Spleen (tissue), 11 donors: ENCODE results near the gene STING1. TPM values are rescaled to one million over a fixed set of nuclear protein-coding genes. Genes with fewer than 3 reads are reported as not detected.
"Not testable (repeated sequence)": the region's sequence is repeated elsewhere in the genome, so short reads cannot be mapped to it uniquely, and the experiment has no call there.

ENCODE experiments used
- DNase-seq: peaks from one replicate; pipeline ENCODE4 v3.0.0-alpha.2; 2020
- H3K27ac ChIP-seq, 8 donors: fragments of 200-600 bp; sonication (generic) in 7 of 8; 1 replicate in 4 of 8; 2 replicates in 4 of 8; pipeline versions ENCODE4 v1.5.0 to v1.8.0; 2016 to 2021; ENCODE audit warnings: inconsistent platforms in 4 of 8, mild to moderate bottlenecking in 4 of 8, moderate library complexity in 1 of 8
- H3K27me3 ChIP-seq, 7 donors: fragments of 200-600 bp; sonication (generic) in 6 of 7; replicated peaks in 1 of 7; 1 replicate in 4 of 7; 2 replicates in 3 of 7; pipeline versions ENCODE4 v1.5.0 to v1.8.0; 2016 to 2021; ENCODE audit warnings: inconsistent platforms in 3 of 7, mild to moderate bottlenecking in 1 of 7
- H3K36me3 ChIP-seq, 6 donors: fragments of 200-600 bp; sonication (generic) in 5 of 6; 1 replicate in 4 of 6; 2 replicates in 2 of 6; pipeline versions ENCODE4 v1.5.0 to v1.8.0; 2016 to 2021; ENCODE audit warnings: inconsistent platforms in 2 of 6
- H3K4me1 ChIP-seq, 6 donors: fragments of 200-600 bp; sonication (generic) in 5 of 6; 1 replicate in 3 of 6; 2 replicates in 3 of 6; pipeline versions ENCODE4 v1.5.0 to v1.8.0; 2016 to 2021; ENCODE audit warnings: inconsistent platforms in 3 of 6
- H3K4me3 ChIP-seq, 8 donors: fragments of 200-600 bp; sonication (generic) in 7 of 8; 1 replicate in 4 of 8; 2 replicates in 4 of 8; pipeline versions ENCODE4 v1.5.0 to v1.8.0; 2016 to 2021; ENCODE audit warnings: inconsistent platforms in 4 of 8, mild to moderate bottlenecking in 4 of 8, moderate library complexity in 2 of 8
- H3K9me3 ChIP-seq, 8 donors: fragments of 200-600 bp; sonication (generic) in 7 of 8; 1 replicate in 4 of 8; 2 replicates in 4 of 8; pipeline versions ENCODE4 v1.5.0 to v1.8.0; 2016 to 2021; ENCODE audit warnings: inconsistent platforms in 4 of 8
- POLR2A ChIP-seq, 3 donors: fragments of 450-650 bp; IDR thresholded peaks; one replicate each; pipeline ENCODE4 v1.5.1; 2017; ENCODE audit warnings: antibody characterized with exemption in 3 of 3, mild to moderate bottlenecking in 1 of 3
- POLR2AphosphoS5 ChIP-seq, 3 donors: sonication (generic); formaldehyde crosslinking; IDR thresholded peaks; one replicate each; pipeline ENCODE4 v1.5.1; 2017; ENCODE audit warnings: antibody characterized with exemption in 3 of 3
- WGBS, 5 donors: extraction: QIAGEN DNeasy Blood & Tissue Kit in 3 of 5; methylation state at CpG; one replicate each; pipeline versions ENCODE4 v1.1.5 to v1.1.7; 2013 to 2018; 5-methylcytosine and 5-hydroxymethylcytosine counted together
- intact Hi-C: fragments of 100-400 bp; cut with DNase I; formaldehyde crosslinking; loops from one replicate; pipeline ENCODE4 v1.15.0; 2023; ENCODE audit warnings: low total_unique reads
- polyA plus RNA-seq, 3 donors: library from polyadenylated mRNA; stranded (reverse); fragments of 200-250 nt; gene quantifications; one replicate each; pipeline ENCODE4 v1.2.1, GENCODE V29; 2013
- total RNA-seq, 7 donors: library from RNA; depleted of rRNA in 3 of 7; stranded (reverse); fragments of >200 nt in 3 of 7; fragmentation: NEBNext Ultra II Directional in 4 of 7; extraction: Animal tissue kit (Norgen Biotek cat#: 25700) in 4 of 7; gene quantifications; one replicate each; pipeline versions ENCODE4 v1.1.0 to v1.2.1, GENCODE V29; 2016 to 2021
- TF ChIP-seq, protein P1 (sequence below), 11 experiments: fragments of 200-600 bp in 7 of 11; fragments of 450-650 bp in 4 of 11; sonication (generic) in 4 of 11; IDR thresholded peaks in 8 of 11; conservative IDR thresholded peaks in 3 of 11; 1 replicate in 7 of 11; 2 replicates in 4 of 11; pipeline versions ENCODE4 v1.4.0 to v1.8.0; 2016 to 2021; ENCODE audit warnings: antibody characterized with exemption in 11 of 11, inconsistent platforms in 4 of 11, mild to moderate bottlenecking in 1 of 11
- donor health status: healthy with polysubstance abuse.
- donor health status: DM: no; HTN: no; CAD: no; lungs with moderate emphysema.
- donor health status: DM: no; HTN: no; CAD: no.
- donor health status: Bipolar disorder and iron deficiency.
- donor health status: healthy.
- donor health status: DM: no; HTN: no; CAD: no.
- donor health status: DM: yes; HTN: yes; CAD: no.

The STING1 gene
- total and polyA plus RNA-seq, 10 donors: 24.2 to 166 (median 104) TPM

DNA sequence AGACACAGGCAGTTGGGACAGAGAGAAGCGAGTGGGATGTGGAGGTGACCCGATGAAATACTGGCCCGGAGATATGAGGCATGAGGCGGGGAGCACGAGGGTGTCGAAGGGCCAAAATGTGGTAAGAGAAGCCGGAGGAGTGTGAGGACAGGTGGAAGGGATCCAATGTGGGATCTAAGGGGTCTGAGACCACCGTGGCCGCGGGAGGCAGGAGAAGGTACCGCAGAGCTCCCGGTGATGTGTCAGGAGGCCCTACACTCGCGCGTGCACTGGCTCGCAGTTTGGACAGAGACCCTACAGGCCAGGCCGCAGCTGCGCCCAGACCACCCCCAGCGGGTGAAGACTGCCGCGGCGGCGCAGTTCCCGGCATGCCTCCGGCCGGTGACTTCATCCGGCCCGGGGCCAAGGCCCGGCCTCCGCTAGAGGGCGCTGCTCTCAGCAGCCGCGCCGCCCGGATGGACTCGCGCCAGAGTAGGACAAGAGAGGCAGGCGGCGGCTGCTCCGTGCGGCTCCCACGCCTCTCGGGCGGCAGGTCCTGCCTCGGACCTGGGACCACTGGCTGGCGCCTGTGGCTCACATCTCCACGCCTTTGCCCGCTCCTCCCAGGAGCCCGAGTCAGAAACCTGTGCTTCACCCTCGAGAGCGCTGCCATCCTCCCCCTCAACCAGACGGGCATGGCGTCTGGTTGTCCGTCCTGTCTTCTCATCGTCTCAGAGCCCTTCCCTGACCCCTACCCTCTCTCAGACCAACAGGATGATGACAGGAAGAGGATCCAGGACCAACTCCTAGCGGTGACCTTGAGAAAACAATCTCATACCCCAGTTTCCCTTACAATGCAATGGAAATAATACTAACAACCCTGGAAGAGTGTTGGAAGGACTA is 35.4 kb upstream of the STING1 start:
- whole genome bisulfite sequencing, 5 donors: 5 to 12% (median 8%) methylated on average over 27 to 56 of the region's 56 CpGs
- intact Hi-C loops: no loop called here
- H3K4me1 ChIP-seq: peaks cover 0 to 26% (median 19%) of the 10 kb centered on the region in 6 donors
- peak overlapping the region; percentile 69 to 93 (median 88) for H3K27ac ChIP-seq
- no peaks in the 10 kb centered on the region for H3K36me3 ChIP-seq
- H3K27me3 ChIP-seq: no peaks in the 10 kb centered on the region
- peak in 2 of 3 donors; percentile 31 to 57 for TF ChIP-seq POLR2A (IDR thresholded peaks at IDR 0.05)
- TF ChIP-seq, protein P1, sequence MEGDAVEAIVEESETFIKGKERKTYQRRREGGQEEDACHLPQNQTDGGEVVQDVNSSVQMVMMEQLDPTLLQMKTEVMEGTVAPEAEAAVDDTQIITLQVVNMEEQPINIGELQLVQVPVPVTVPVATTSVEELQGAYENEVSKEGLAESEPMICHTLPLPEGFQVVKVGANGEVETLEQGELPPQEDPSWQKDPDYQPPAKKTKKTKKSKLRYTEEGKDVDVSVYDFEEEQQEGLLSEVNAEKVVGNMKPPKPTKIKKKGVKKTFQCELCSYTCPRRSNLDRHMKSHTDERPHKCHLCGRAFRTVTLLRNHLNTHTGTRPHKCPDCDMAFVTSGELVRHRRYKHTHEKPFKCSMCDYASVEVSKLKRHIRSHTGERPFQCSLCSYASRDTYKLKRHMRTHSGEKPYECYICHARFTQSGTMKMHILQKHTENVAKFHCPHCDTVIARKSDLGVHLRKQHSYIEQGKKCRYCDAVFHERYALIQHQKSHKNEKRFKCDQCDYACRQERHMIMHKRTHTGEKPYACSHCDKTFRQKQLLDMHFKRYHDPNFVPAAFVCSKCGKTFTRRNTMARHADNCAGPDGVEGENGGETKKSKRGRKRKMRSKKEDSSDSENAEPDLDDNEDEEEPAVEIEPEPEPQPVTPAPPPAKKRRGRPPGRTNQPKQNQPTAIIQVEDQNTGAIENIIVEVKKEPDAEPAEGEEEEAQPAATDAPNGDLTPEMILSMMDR (IDR thresholded peaks at IDR 0.05 in 8 of 11, conservative IDR thresholded peaks at IDR 0.05 in 3 of 11): peak; percentile 96 to 100 (median 99)
- peak; percentile 92 to 97 (median 92) for TF ChIP-seq POLR2AphosphoS5 (IDR thresholded peaks at IDR 0.05)
- peak overlapping the region; percentile 25 to 71 (median 39) for H3K4me3 ChIP-seq
- DNase-seq: peak; percentile 99
- H3K9me3 ChIP-seq: no peaks in the 10 kb centered on the region

DNA sequence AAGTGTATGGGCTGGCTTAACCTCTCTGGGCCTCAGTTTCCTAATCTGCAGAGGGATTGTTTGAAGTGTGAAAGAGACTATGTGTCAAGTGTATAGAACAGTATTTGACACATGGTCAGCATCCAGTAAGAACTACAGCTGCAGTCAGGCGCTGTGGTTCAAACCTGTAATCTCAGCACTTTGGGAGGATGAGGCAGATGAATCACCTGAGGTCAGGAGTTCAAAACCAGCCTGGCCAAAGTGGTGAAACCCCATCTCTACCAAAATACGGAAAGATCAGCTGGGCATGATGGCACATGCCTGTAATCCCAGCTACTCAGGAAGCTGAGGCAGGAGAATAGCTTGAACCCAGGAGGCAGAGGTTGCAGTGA is 31.9 kb upstream of the STING1 start:
- intact Hi-C loops: loop anchor here (5.0 kb wide), 1 partner anchor 92 kb away; no protein-coding TSS in a partner anchor
- TF ChIP-seq POLR2AphosphoS5 (IDR thresholded peaks at IDR 0.05) (no peak), POLR2A (IDR thresholded peaks at IDR 0.05) (no peak)
- TF ChIP-seq, protein P1 (IDR thresholded peaks at IDR 0.05 in 8 of 11, conservative IDR thresholded peaks at IDR 0.05 in 3 of 11): no peak
- Histone ChIP-seq H3K4me1 (peaks cover 0 to 47% (median 27%) of the 10 kb centered on the region in 6 donors), H3K4me3 (no peak overlapping the region), H3K9me3 (no peaks in the 10 kb centered on the region), H3K27ac (no peak overlapping the region), H3K27me3 (no peaks in the 10 kb centered on the region), H3K36me3 (no peaks in the 10 kb centered on the region)
- WGBS, 5 donors: 78 to 97% (median 86%) methylated on average over 2 of the region's 2 CpGs
- no peak for DNase-seq

- Histone ChIP-seq H3K4me3 (no peak overlapping the region), H3K27ac (no peak overlapping the region), H3K4me1 (peaks cover 0 to 47% (median 27%) of the 10 kb centered on the region in 6 donors), H3K36me3 (no peaks in the 10 kb centered on the region), H3K27me3 (no peaks in the 10 kb centered on the region), H3K9me3 (no peaks in the 10 kb centered on the region)
- TF ChIP-seq POLR2A (IDR thresholded peaks at IDR 0.05): no peak
- TF ChIP-seq, protein P1 (IDR thresholded peaks at IDR 0.05 in 8 of 11, conservative IDR thresholded peaks at IDR 0.05 in 3 of 11): peak in 5 of 11 experiments; percentile 7 to 49 (median 26)
- intact Hi-C loops: loop anchor here (5.0 kb wide), 1 partner anchor 92 kb away; no protein-coding TSS in a partner anchor
- WGBS, 5 donors: 86 to 91% (median 89%) methylated on average over 6 of the region's 6 CpGs
- peak; percentile 54 for DNase-seq
These were observed 31.4 kb upstream of the STING1 start for GRCh38 chr5:139513852-139514485.

DNA sequence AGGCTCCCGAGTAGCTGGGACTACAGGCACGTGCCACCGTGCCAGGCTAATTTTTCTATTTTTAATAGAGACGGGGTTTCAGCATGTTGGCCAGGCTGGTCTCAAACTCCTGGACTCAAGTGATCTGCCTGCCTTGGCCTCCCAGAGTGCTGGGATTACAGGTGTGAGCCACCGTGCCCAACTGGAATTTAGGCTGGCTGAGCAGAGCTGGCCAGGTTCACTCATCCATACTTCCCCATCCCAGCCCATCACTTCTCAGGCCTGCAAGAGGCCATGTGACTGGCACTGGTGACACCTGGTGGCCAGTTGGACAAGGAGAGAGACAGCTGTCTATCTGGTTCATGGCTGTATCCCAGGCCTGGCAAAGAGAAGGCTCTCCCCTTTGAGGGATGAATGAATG is 30.9 kb upstream of the STING1 start:
- H3K36me3 ChIP-seq, H3K27ac ChIP-seq, H3K4me3 ChIP-seq, H3K27me3 ChIP-seq, H3K9me3 ChIP-seq: not testable (repeated sequence)
- intact Hi-C loops: loop anchor here (5.0 kb wide), 1 partner anchor 91 kb away; no protein-coding TSS in a partner anchor
- TF ChIP-seq, protein P1 (IDR thresholded peaks at IDR 0.05 in 8 of 11, conservative IDR thresholded peaks at IDR 0.05 in 3 of 11): peak; percentile 61 to 92 (median 85)
- TF ChIP-seq POLR2AphosphoS5 (IDR thresholded peaks at IDR 0.05): peak in 2 of 3 donors; percentile 35 to 65
- DNase-seq: peak; percentile 92
- H3K4me1 ChIP-seq: peaks cover 0 to 43% (median 24%) of the 10 kb centered on the region in 6 donors
- 63 to 76% (median 67%) methylated on average over 5 of the region's 5 CpGs for WGBS, 5 donors
